Nucleus accumbens (tissue), 56 donors: ENCODE data around the gene FGF23.

Source experiments
- DNase-seq, 56 donors: peaks; one replicate each; lab custom pipeline; 2025; lab: John Stamatoyannopoulos, UW

Gene FGF23

GRCh38 chr12:4386801-4387200 lies 7.3 kb upstream of the FGF23 start:
- DNase-seq, result no peak

DNA sequence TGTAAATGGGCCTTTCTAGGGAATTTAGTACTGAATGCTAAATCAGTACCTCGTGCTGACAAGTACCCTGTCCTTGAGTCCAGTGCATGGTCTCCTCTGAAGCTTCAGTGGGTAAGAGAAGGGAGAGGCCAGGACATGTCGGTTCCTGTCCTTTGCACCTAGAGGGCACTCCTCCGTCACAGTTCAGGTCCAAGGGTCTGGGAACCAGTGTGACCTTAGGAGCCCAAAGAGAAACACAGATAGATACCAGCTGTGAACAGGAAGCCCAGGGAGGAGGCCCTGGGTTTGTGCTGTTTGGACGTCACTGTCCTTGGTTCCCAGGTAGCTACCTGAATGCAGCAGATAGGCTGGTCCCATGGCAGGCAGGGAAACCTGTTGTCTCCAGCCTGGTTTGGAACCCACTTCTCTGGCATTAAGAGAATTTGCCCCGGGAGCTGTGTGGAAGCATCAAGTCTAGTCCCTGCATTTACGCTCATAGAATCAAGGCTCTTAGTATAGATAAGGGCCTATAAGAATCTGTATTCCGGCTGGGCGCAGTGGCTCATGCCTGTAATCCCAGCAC lies 3.9 kb upstream of the FGF23 start:
- no peak for DNase-seq

DNA sequence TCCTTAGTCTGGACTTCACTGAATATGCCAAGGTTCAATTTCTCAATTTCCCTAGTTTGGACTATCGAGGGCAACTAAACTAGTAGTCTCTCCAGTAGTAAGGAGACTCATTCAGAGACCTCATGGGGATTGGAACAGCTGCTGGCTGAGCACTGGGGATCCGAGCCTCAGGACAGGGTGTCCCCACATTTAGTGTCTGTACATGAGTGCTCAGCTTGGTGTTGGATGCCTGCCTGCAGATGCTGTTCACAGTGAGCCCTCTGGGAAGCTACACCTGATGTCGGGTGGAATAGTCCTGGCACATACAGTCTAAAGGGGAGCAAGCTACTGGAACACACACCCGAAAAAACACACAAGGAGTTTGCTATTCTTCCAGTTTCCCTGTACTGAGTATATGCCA lies 820 bp upstream of the FGF23 start:
- no peak for DNase-seq

- no peak for DNase-seq
Measured at GRCh38 chr12:4378772-4379171, 740 bp downstream of the FGF23 start.

DNA sequence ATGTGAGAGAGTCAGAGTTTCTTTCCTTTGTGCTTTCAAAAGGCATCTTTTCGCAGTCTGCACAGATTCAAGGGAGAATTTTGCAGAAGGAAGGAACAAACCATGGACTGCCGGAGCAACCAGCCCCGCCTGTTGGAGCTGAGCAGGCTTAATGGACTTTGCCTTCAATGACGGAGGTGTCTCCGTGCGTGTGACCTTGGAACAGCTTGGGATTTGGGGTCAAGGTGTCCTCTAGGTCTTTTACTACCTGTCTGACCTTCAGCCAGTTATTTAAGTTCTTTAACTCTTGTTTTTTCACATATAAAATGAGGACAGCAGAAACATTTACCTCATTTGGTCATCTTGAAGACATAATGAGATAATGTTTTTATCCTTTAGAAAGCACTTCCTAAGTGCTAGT lies 4.1 kb downstream of the FGF23 start:
- no peak for DNase-seq

DNA sequence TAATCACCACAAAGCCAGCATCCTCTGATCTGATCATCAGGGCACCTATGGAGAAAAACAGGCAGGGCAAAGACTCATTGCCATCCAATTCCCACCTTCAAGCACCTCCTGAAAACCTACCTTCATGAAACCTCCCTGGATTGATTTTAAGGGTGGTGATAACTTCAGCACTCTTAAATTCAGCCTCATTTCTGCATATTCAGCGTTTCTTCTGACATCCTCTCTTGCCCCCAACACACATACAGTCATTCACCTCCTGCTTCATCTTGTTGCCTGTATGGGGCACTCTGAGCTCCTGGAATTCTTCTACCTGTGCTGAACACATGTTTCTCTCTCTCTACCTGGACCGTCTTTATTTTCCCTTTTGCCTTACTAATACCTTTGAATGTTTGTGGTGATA lies 6.9 kb downstream of the FGF23 start:
- DNase-seq, result no peak

DNA sequence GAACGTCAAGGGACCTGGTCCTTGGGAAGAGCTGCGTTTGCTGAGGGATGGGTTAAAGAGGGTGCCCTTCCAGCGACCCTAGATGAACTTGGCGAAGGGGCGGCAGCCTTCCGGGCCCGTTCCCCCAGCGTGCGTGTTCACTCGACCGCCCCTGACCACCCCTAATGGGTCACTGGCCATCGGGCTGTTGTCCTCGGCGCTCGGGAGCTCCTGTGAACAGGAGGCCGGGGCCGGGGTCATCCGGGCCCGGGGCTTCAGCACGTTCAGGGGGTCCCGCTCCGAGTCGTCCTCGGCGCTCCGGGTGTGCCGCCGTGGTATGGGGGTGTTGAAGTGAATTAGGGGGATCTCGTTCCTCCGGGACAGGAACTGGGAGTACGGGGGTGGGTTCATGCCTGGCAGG lies 9.2 kb downstream of the FGF23 start:
- no peak for DNase-seq

DNA sequence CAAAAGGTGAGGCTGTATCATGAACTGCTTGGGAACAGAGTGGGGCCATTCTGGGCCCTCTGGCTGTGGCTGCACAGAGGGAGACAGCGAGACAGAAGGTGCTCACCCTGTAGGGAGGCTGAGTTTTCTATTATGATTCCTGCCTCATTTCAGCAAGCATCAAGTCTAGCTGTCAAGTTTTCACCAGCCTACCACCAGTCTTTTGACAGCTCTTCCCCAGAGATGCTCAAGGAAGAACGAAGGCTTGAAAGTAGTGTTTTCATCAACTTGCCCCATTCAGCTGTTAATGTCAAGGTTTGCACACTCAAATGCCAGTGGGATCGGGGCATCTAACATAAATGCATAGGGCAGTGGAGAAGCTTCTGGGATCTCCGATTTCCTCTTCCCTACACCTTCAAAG lies 10.0 kb downstream of the FGF23 start:
- DNase-seq, result no peak

DNA sequence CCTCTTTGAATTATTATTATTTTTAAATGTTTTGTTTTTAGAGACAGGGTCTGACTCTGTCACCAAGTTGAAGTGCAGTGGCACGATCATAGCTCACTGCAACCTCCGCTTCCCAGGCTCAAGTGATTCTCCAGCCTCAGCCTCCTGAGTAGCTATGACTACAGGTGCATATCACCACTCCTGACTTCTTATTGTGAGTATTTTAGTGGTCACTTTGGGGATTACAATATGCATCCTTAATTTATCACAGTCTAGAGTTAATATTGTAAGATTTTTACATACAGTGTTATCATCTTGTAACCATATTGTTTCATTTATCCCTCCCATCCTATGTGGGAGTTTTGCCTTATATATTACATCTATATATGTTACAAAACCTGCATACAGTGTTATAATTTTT lies 13.4 kb downstream of the FGF23 start:
- DNase-seq, result no peak

GRCh38 chr12:4356041-4356327 lies 23.5 kb downstream of the FGF23 start:
- DNase-seq, result peak in 2 of 56 donors; percentile 9 to 17

DNA sequence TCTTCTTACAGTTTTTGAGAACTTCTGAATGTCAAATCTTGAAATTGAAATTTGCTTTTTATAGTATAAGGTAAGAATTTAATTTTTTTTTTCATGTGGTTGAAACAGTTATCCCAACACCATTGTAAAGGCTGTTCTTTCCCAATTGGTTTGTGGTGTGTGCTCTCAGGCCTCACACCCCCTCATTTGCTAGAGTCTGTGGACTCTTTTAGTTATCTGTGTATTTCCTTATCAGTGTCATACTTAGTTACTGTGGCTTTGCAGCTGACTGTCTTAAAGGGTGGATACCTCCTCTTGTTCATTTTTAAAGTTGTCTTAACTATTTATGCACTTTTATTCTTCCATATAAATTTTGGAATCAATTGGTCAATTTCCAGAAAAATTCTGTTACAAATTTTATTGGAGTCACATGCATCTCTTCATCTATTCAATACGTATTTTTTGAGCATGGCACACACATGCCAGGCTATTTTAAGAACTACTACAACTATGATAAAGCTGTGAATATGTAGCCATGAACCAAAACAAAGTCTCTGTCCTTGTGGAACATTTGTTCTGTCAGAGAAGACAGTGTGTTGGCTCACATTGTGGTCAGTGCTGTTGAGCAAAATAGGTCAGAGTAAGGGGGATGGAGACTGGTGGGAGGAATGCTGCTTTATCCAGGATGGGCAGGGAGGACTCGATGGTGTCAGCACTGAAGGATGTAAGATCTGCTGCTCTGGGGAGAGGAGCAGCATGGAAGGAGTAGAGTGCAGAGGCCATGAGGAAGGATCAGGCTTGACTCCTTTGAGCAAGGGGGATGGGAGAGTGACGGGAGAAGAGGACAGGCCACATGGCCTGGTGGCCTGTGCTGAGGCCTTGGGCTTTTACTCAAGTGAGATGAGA lies 24.1 kb downstream of the FGF23 start:
- DNase-seq, result no peak

- DNase-seq, result no peak
Measured at GRCh38 chr12:4353785-4354208, 25.7 kb downstream of the FGF23 start.

- no peak for DNase-seq
Measured at GRCh38 chr12:4346931-4347330, 32.6 kb downstream of the FGF23 start.

- DNase-seq, result no peak
Measured at GRCh38 chr12:4331842-4332241, 47.7 kb downstream of the FGF23 start.

- no peak for DNase-seq
Measured at GRCh38 chr12:4331221-4331620, 48.3 kb downstream of the FGF23 start.

DNA sequence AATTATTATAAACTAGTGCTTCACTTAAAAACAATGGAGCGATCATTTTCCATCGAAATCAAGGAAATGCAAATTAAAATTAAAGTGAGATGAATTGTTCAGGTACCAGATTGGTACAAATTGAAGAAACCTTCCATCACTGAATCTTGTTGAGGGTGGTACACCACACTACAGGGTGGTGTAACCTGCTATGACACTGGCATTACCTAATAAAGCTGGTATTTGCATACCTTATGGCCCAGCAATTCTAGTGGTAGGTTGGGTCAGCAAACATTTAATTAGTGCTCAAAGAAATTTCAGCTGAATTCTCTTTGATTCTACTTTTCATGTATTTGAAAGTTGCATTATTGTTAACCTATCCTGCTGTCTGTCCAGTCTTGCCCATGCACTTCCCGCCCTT lies 49.3 kb downstream of the FGF23 start:
- no peak for DNase-seq

- DNase-seq, result no peak
Measured at GRCh38 chr12:4327293-4327692, 52.2 kb downstream of the FGF23 start.

- no peak for DNase-seq
Measured at GRCh38 chr12:4325966-4326365, 53.5 kb downstream of the FGF23 start.

DNA sequence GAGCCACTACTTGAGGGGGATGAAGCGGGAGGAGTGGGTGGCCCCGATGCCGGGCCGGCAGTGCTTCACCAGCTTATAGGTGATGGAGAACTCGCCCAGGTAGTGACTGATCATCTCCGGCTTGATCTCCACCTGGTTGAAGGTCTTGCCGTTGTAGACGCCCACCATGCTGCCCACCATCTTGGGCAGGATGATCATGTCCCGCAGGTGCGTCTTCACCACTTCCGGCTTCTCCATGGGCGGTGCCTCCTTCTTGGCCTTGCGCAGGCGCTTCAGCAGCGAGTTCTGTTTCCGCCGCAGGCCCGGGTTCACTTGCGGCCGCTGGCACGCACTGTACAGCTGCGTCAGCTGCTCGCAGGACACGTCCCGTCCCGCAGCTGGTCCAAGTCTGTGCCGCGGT lies 55.1 kb downstream of the FGF23 start:
- DNase-seq, result no peak

DNA sequence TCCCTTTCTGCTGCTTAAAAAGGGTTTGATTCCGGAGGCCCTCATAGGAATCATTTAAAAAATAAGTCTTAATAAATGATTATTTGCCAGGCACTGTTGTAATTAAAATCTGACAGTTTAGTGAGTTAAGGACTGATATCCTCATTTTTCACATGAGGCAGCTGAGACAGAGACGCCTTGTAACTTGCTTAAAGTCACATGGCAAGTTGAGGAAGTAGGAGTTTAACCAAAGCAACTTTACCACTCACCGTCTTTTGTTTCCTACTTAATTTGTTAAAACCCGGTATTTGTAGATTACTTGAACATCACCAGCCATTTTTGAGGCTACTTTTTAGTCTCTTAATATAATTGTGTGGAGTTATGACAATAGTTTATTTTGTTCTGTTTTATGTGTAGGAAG lies 56.1 kb downstream of the FGF23 start:
- no peak for DNase-seq

- DNase-seq, result no peak
Measured at GRCh38 chr12:4322726-4323125, 56.8 kb downstream of the FGF23 start.

DNA sequence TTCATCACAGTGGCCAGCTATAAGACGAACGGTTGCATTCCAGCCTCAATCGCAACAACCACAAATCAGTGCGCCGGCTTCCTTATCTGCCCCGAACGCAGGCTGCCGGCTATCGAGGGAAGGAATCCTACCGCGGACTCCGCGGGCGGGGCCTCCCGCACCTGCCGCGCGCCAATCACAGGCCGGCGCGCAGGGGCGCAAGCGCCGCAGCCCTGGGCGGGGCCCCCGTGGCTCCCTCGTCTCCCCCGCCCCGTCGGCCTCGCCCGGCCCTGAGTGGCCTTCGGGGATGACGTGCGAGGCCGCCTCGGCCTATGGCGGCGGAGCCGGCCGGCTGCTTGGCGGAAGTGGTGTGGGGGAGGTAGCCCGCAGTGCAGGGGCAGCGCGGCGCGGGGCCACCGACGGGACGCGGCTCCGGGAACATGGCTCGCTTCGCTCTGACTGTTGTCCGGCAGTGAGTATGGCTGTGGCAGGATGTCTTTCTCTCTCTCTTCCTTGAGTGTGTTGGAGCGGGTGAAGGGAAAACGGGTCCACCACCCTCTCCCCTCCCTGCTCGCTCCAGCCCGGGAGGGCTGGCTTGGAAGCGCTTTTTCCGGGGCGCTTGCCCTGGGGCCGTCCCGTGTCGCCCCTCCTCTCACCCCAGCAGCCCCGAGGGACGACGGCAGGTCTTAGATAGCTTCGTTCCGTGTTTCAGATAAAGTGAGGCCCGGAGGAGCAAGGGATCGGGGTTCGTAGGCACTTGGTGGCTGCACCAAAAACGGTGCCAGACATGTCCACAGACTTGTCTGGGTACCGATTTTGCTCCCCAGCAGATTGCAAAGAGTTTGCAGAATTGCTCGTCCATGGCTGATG lies 58.4 kb downstream of the FGF23 start, which contains the start of gene TIGAR:
TSS of gene TIGAR (plus strand) at position 361 of the 849 bp plus-strand sequence. CDS start at position 420, 59 bp downstream.
- DNase-seq, result peak; percentile 58 to 96 (median 89)
